WTC11 (cell line): ENCODE measurements around the gene IL1RAPL2.

Experiments used
- ESRRA ChIP-seq: sonication (generic); formaldehyde crosslinking; IDR thresholded peaks from 2 replicates; pipeline ENCODE4 v1.8.1; 2022; ENCODE audit warnings: mild to moderate bottlenecking, missing genetic modification reagents, borderline replicate concordance
- NR2C2 ChIP-seq: sonication (generic); formaldehyde crosslinking; IDR thresholded peaks from 2 replicates; pipeline ENCODE4 v1.8.0; 2022; ENCODE audit warnings: mild to moderate bottlenecking, missing genetic modification reagents
- OVOL2 ChIP-seq: fragments of 250-450 bp; sonication (Bioruptor Pico); IDR thresholded peaks from 2 replicates; pipeline ENCODE4 v1.9.0; 2021; ENCODE audit warnings: mild to moderate bottlenecking, borderline replicate concordance
- TF ChIP-seq, protein P1 (sequence below): sonication (generic); formaldehyde crosslinking; IDR thresholded peaks from 2 replicates; pipeline ENCODE4 v1.8.1; 2022; ENCODE audit warnings: missing genetic modification reagents, borderline replicate concordance
- TF ChIP-seq, protein P2 (sequence below): sonication (generic); formaldehyde crosslinking; IDR thresholded peaks from 2 replicates; pipeline ENCODE4 v1.8.0; 2022; ENCODE audit warnings: mild to moderate bottlenecking, missing genetic modification reagents

DNA sequence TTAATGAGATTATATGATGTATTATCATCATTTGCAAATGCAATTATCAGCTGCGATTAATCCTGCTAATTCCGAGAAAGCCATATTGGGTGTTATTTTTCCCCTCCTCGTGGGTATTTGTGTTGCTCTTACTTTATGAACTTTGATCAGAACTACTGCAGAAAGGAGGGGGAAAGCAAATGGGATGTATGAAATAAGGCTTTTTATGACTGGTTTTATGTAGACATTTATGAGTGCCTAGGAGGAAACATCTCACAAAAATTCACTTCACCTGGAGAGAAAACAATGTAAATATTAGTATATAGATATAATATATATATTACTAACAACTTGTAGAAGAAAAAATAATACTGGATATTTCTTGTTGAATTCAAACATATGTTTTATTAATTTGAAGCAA lies 440.1 kb downstream of the IL1RAPL2 start:
- TF ChIP-seq OVOL2: no peak
- TF ChIP-seq, protein P1, sequence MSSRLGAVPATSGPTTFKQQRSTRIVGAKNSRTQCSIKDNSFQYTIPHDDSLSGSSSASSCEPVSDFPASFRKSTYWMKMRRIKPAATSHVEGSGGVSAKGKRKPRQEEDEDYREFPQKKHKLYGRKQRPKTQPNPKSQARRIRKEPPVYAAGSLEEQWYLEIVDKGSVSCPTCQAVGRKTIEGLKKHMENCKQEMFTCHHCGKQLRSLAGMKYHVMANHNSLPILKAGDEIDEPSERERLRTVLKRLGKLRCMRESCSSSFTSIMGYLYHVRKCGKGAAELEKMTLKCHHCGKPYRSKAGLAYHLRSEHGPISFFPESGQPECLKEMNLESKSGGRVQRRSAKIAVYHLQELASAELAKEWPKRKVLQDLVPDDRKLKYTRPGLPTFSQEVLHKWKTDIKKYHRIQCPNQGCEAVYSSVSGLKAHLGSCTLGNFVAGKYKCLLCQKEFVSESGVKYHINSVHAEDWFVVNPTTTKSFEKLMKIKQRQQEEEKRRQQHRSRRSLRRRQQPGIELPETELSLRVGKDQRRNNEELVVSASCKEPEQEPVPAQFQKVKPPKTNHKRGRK (CRISPR knock-in tag): no peak
- TF ChIP-seq NR2C2: no peak
- TF ChIP-seq, protein P2, sequence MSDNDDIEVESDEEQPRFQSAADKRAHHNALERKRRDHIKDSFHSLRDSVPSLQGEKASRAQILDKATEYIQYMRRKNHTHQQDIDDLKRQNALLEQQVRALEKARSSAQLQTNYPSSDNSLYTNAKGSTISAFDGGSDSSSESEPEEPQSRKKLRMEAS: no peak
- no peak for TF ChIP-seq ESRRA (CRISPR knock-in tag)
